Tracheal epithelial cell (primary cell): ENCODE data around the gene BCO1. TPM values are rescaled to one million over a fixed set of nuclear protein-coding genes. Genes with fewer than 3 reads are reported as not detected.

Experiments
- total RNA-seq: library from RNA; depleted of rRNA; stranded (reverse); fragments of >200 nt; gene quantifications from 2 replicates; pipeline ENCODE4 v1.2.1, GENCODE V29; 2014

Gene BCO1, protein sequence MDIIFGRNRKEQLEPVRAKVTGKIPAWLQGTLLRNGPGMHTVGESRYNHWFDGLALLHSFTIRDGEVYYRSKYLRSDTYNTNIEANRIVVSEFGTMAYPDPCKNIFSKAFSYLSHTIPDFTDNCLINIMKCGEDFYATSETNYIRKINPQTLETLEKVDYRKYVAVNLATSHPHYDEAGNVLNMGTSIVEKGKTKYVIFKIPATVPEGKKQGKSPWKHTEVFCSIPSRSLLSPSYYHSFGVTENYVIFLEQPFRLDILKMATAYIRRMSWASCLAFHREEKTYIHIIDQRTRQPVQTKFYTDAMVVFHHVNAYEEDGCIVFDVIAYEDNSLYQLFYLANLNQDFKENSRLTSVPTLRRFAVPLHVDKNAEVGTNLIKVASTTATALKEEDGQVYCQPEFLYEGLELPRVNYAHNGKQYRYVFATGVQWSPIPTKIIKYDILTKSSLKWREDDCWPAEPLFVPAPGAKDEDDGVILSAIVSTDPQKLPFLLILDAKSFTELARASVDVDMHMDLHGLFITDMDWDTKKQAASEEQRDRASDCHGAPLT
- 0.24 TPM in 1 of 2 replicates, not detected in the other for total RNA-seq

DNA sequence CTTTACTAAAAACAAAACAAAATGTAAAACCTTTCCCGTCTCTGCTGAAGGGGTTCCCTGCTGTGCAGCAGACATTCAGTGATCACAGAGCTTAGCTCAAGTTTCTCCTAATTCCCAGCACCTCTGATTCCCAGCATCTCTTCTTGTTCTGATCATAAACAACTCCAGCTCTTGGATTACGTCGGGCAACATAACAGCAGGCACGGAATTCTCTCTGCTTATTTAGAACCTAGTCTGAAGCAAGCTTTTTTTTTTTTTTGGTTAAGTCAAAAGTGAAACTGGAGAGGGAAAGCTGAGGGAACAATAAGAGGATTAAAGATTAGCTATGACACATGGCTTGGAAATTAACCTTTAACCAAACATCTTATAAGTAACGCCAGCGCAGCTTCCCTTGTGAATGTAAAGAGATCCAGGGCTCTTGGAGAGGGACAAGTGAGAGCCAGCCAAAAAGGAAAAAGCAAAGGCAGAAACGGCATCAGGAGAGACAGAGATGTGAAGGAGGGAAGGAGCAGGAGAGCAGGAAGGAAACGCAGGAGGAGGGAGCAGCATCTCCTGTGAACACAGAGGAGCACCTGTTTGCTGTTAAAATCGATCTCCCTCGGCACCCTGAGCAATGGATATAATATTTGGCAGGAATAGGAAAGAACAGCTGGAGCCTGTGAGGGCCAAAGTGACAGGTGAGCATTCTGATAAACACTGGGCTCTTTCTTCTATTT is at the start of gene BCO1:
BCO1 (plus strand) TSS at position 394 of the 716 bp plus-strand sequence; CDS start at position 614, 220 bp downstream.

GRCh38 chr16:81314603-81315270 is 76.2 kb downstream of the BCO1 start, which contains the start of gene GAN:
TSS of gene GAN (plus strand) at chr16:81314962. CDS start at chr16:81315114, 152 bp downstream.

Other genes with a start within 250 kb of the BCO1 start
- 25.6 and 48.2 TPM in 2 replicates for gene CMC2, start 231.8 kb upstream of the BCO1 start, total RNA-seq
- 4.7 and 20.2 TPM in 2 replicates for gene CENPN, start 231.5 kb upstream of the BCO1 start, total RNA-seq
- gene ATMIN, start 202.8 kb upstream of the BCO1 start, total RNA-seq, result 38.8 and 48.2 TPM in 2 replicates
- 0.24 and 0.64 TPM in 2 replicates for gene C16orf46, start 161.5 kb upstream of the BCO1 start, total RNA-seq
- 9.4 and 12.1 TPM in 2 replicates for gene GCSH, start 142.3 kb upstream of the BCO1 start, total RNA-seq
- gene GAN, start 76.3 kb downstream of the BCO1 start, total RNA-seq, result 12.8 and 16.6 TPM in 2 replicates
- gene CMIP, start 206.1 kb downstream of the BCO1 start, total RNA-seq, result 22.2 and 33.9 TPM in 2 replicates